GM12873 (cell line): Measurements from ENCODE around the gene IMPA2.

Experiments
- TF ChIP-seq, protein P1 (sequence below): IDR thresholded peaks from 2 replicates; pipeline ENCODE4 v1.5.1; 2012; ENCODE audit warnings: low read depth, mild to moderate bottlenecking, moderate library complexity, low read length, control low read depth; ENCODE audit not compliant: insufficient read depth; ENCODE audit errors: missing control alignments

IMPA2 gene

DNA sequence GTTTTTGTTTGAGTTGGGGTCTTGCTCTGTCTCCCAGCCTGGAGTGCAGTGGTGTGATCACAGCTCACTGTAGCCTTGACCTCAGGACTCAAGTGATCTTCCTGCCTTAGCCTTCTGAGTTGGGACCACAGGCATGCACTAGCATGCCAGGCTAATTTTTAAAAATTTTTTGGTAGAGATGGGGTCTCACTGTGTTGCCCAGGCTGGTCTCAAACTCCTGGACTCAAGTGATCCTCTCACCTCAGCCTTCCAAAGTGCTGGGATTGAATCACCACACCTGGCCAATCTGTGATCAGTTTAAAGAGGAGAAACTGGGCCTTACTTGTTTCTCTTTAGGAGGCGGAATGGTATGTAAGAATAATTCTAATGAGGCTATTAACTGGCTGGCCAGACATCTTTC is 49.9 kb downstream of the IMPA2 start:
- TF ChIP-seq, protein P1, sequence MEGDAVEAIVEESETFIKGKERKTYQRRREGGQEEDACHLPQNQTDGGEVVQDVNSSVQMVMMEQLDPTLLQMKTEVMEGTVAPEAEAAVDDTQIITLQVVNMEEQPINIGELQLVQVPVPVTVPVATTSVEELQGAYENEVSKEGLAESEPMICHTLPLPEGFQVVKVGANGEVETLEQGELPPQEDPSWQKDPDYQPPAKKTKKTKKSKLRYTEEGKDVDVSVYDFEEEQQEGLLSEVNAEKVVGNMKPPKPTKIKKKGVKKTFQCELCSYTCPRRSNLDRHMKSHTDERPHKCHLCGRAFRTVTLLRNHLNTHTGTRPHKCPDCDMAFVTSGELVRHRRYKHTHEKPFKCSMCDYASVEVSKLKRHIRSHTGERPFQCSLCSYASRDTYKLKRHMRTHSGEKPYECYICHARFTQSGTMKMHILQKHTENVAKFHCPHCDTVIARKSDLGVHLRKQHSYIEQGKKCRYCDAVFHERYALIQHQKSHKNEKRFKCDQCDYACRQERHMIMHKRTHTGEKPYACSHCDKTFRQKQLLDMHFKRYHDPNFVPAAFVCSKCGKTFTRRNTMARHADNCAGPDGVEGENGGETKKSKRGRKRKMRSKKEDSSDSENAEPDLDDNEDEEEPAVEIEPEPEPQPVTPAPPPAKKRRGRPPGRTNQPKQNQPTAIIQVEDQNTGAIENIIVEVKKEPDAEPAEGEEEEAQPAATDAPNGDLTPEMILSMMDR, result no peak

DNA sequence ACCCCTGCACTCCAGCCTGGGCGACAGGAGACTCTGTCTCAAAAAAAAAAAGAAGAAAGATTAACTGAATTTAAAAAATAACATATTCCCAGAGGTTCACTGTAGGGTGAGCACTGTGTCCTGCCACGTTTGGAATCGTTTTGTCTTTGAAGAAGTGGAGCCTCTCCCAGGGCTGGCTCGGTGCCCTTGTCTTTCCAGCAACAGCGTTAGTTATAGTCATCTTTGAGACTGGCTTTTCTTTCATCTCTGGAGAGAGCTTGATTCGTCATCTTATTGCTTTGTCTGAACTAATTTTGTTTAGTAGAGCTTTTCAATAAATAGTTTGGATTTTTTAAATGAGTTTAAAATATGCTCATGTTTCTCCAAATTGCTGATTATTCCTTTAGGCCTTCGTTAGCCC is 50.5 kb downstream of the IMPA2 start:
- TF ChIP-seq, protein P1, result no peak

DNA sequence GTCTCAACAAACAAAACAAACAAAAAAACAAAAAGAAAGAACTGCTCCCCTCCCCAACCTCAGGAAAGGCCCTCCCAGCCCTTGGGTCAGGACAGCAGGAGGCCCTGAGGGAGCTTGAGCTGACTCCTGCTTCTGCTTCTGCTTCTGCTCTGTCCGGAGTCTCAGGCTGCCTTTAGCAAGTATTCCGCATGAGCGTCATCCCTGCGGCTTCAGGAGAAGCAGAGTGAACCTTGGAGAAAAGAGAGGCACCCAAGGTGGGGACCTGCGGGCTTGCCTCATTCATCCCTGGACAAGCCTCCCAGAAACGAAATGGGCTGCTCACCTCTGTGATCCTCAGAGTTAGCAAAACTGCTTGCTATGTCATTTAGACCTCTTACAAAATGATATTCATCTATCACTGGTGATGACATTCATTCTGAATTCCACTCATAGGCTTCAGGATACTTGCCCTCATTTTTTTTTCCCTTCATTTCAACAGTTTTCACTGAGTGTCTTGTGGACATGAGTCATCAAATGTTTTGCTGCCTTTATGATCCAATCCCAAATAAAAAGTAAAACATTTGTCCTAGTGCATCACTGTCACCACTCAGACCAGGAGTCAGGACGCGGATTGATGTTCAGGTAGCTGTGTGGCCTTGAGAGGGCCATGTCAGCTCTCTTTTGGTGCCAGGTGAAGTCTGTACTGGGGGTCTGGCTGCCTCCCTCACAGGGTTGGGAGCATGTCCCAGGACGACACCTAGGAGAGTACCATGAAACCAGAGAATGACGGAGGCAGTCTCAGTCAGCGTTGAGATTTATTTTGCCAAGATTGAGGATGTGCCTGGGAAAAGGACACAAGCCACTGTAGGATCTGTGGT is 51.7 kb downstream of the IMPA2 start:
- TF ChIP-seq, protein P1, result no peak

DNA sequence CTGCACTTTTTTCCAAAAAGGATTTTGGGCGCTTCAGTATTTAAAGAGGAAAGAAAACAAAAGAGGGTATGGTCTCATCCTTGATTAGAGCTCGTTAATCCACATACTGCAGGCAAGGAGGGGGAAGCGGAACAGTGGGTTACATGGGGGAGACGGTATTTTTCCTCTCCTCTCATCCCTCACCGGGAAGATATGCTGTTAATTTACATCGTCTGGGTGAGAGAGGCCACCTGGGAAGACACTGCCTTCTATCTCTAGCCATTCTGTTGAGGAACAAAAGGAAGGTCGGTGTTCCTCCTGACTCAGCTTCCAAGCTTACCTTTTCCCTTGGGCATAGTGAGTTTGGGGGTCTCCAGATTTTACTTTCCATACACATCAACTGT is 52.3 kb downstream of the IMPA2 start:
- TF ChIP-seq, protein P1, result no peak

DNA sequence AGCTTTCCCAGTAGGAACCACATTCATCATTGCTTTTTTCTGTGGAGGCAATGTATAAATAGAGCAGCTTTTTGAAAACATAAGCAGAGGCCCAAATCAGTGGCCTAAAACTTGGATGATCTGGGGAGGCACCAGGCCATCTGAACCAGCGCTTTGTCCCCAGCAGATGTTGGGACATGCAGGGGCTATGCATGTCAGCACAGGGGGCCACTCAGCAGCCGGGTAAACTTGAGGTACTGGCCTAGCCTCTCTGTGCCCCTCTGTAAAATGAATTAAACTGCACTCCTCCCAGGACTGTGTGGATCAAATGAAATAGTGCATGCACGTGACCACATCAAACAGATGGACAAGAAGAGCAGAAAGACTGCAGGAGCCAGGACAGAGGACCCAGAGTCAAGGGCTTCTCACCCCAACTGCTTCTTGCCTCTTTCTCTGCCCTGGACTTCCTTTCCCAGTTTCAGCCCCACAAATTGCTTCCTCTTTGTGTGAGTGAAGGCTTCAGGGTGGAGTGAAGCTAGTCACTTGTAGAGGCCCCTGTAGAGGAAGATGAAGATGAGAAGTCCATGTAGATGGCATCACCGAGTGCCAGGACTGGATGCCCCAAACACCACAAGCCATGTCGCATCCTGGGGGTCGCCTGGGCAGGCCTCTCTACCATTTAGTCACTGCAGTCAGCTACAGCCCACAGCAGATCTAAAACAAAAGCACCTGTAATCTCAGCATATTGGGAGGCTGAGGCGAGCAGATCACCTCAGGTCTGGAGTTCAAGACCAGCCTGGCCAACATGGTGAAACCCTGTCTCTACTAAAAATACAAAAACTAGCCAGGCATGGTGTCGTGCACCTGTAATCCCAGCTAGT is 53.2 kb downstream of the IMPA2 start:
- TF ChIP-seq, protein P1, result no peak

DNA sequence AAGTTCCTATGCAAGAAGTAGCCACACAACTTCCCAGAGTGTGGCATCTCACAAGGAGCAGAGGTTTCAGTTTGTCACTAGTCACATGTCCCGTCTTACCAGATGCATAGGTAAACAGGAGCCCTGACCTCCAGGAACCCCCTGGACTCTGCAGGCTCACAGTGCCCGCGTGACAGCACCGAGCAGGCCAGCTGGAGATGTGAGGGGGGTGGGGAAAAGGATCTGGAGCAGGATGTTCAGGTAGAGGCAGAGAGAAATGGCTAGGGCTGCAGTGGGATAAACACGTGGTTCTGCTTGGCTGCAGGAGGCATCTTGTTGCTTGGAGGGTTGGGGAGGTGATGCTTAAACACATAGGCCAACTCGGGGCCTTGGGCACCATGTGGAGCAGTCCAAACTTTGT is 54.2 kb downstream of the IMPA2 start:
- TF ChIP-seq, protein P1, result no peak

DNA sequence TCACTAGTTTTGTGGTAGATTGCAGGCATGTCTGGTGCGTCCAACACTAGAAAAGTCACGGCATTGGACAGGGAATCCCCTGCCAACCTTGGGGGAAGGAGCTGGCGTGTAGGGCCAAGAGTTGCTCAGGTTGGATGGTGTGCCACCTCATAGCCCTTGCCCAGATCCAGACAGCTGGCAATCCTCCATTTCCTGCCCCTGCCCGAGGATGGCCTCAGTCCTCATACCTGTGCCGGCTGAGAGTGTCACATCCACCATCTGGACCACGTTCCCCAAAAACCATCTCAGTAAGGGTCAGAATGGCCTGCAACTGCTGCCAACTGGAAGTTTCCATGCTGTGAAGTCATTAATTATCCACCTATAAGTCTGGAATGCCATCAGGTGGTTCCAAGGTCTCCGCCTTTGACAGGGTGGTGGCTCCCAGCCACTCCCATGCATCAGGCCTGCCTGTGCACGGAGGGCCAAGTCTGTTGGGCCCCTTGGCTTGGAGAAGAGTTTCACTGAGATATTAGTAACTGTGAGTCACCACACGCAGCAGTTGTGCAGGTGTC is 55.0 kb downstream of the IMPA2 start:
- TF ChIP-seq, protein P1, result no peak
